CMK (cell line): ENCODE results near the gene SVIL.
"Not testable (repeated sequence)": the region's sequence is repeated elsewhere in the genome, so short reads cannot be mapped to it uniquely, and the experiment has no call there.

Source experiments
- DNase-seq: peaks from one replicate; pipeline ENCODE4 v3.0.0-alpha.2; 2010; ENCODE audit warnings: low read depth

SVIL gene

GRCh38 chr10:29575098-29575455 lies 59.7 kb downstream of the SVIL start:
- DNase-seq = no peak

DNA sequence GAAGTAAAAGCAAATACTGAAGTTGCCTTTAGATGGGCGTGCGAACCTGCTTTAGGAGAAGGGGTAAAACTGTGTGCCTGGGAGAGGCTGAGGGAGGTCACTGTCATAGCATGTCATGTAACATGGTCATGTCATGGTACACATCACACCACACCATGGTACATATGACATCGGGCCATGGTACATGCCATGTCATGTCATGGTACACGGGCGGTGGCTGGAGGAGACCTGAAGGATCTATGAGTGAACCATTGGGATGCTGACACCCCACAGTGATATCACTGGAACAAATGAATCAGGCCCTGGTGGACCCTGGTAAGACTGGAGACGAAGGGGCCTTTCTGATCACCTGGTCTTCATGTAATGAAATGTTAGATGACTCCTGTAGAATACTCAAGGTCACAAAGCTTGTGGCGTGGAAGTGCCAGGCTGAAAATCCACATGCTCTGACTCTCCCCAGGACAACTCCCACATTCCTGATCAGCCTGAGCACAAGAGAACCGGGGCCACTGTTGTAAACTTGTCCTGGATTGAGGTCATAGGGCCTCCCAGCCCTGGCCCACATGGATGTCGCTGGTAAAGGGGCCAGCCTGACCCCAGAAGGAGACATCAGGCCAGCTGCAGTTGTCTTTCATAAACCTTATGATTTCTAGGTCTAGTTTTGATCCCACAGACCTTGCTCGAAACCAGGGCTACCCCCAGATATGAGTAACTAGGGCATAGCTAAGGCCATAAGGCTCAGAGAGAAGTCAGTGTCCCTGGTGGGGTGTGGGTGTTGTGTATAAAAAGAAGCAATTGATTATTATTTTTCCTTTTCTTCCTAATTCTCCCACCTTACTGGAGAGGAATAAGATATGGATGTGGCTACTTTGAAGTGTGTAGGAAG lies 60.3 kb downstream of the SVIL start:
- DNase-seq = not testable (repeated sequence)

DNA sequence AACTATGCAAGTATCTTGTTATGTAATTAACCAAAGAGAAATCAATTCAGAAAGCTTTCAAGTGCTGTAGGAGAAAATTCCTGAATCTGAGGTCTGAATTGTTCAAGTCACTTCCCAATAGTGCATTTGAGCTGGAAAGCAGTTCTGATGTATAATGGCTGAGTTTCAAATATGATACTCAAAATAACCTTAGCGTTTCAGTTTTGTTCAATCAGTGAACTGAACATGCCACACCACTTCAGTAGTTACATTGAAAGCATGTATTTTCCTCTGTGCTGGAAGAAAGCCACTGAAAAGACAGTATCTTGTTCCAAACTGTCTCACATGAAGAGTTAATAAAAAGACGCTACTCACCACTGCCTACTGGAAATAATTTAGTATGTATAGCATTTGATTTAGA lies 64.5 kb downstream of the SVIL start:
- not testable (repeated sequence) for DNase-seq

- no peak for DNase-seq
Observed at GRCh38 chr10:29569795-29570194, 65.0 kb downstream of the SVIL start.

DNA sequence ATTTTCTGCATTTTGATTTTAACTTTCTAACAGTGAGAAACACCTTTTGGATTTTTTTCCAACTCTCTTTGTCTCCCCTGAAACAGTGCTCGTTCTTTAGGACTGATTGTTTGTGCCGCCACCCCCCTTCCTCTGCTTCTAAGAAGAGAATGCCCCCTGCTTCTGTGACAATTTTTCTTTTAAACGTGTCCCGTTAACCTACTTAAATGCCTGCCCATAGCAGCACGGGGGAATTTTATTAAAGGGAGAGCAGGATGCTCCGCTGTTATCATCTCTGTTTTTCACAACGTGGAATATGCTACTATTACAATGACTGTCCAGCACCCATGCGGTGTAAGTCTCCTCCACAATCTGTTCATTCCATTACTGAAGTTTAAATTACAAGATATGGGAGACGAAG lies 67.8 kb downstream of the SVIL start:
- DNase-seq = no peak

DNA sequence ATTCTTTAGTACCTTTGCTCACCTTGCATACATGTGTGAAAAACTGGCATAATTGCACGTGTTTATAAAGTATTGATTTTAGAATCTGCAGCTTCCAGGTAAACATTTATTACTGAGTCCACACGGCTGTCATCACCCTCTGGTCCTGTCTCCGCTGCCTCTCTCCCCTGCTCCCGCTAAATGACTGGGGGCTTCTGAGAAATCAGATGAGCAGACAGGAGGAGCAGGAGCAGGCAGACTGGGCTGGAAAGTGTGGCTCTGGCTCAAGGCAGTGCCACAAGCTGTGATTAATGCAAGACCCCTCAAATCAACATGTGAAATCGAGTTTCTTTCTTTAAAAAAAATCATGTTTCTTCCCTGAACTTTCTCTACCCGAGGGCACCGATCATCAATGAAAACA lies 68.6 kb downstream of the SVIL start:
- DNase-seq = not testable (repeated sequence)

GRCh38 chr10:29563420-29564035 lies 71.2 kb downstream of the SVIL start:
- no peak for DNase-seq

DNA sequence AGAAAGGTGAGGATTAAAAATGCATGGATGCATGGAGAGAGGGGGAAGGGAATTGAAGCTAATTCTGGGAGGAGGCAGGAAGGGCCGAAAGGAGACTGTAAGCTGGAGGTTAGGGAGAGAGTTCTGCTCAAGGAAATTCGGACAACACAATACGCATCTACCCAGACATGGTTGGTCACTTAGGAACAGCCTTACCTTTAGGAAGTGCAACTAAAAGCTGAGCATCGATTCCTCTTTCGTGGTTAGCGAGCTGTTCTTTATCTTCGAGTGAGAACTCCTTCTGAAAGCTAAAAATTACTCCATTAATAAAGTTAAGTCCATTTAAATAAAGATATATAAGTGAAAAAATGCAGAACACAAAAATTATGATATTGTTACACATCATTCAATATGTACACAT lies 71.8 kb downstream of the SVIL start:
- DNase-seq = not testable (repeated sequence)

DNA sequence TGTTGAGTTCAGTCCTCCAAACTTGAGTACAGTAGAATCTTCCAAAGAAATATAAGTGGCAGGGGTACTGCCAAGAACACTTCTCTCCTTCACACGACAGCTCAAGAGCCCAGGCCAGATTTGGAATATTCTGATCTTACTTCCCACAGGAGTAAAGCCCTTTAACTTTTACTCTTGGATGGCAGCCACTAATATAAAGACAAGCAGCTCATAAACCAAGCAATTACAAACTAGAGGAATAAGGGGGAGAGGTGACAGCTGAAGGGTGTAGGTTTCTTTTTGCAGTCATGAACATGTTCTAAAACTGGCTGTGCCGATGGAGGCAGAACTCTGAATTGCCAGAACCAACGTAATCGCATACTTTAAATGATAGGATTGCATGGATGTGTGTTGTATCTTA lies 74.8 kb downstream of the SVIL start:
- DNase-seq = no peak

DNA sequence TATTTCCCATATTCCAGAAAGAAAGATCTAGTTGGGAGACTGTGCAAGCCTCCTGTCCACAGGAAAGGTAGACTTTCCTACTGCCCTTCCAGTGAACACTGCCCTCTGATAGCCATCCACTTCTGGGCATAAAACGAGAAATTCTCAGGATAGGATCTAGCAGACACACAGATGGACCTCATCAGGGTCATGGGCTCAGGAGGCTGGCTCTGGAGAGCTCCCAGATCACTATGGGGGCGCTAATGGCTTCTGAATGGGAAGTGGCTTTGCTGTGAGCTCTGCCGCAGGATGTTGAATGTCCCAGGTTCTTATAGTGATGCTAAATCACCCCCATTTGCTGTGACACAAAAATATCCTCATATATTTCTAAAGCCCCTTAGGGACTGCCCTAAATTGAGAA lies 77.1 kb downstream of the SVIL start:
- DNase-seq = no peak

- DNase-seq = no peak
Observed at GRCh38 chr10:29555746-29556481, 78.9 kb downstream of the SVIL start.

DNA sequence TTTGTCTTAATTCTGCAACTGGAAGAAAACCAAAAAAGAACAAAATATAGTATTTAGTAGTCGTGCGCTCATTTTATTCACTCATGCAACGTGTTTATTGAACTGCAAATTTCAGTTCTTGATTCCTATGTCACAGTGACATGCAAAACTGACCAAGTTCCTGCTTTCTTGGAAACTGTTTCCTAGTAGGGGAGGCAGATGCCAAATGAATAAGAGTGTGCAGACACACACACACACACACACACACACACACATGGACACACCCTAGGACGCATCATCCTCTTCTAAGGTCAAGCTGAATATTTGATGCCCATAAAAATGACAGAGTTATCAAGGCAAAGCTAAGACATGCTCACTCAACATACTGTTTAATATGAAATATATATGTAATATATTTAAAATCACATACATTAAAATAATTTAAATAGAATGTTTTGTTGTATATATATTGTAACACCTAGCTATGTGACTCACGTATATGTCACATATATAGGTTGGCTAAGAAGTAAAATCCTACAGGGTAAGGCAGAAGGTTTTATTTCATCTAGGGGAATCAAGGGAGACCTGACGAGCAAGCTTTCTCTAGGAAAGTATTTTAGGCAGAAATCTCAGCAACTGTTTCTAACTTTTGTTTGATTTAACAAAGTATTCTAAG lies 79.6 kb downstream of the SVIL start:
- no peak for DNase-seq

- DNase-seq = no peak
Observed at GRCh38 chr10:29554660-29555059, 80.1 kb downstream of the SVIL start.

DNA sequence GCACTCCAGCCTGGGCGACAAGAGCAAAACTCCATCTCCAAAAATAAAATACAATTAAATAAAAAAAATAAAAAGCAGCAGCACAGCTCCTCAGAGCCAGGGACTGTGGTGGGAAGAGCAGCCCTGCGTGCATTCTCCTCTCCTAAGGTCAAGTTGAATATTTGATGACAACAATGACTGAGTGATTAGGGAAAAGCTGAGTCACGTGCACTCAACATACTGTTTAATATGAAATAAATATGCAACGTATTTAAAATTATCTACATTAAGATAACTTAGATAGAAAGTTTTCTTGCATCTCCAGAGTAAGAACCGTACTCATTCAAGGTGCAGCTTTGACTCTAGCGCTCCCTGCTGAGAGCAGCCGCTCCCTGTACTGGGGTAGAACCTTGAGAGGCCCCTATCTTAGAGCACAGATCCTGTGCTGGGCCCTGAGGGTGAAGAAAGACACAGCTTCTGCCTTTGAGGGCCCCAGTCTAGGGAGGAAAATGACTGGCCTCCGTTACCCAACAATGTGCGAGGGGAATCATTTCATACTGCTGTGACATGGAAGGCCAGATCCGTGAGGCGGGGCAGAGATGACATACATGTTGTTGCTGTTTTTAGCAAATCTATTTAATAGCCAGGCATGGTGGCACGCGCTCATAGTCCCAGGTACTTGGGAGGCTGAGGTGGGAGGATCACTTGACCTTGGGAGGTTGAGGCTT lies 81.1 kb downstream of the SVIL start:
- DNase-seq = no peak

DNA sequence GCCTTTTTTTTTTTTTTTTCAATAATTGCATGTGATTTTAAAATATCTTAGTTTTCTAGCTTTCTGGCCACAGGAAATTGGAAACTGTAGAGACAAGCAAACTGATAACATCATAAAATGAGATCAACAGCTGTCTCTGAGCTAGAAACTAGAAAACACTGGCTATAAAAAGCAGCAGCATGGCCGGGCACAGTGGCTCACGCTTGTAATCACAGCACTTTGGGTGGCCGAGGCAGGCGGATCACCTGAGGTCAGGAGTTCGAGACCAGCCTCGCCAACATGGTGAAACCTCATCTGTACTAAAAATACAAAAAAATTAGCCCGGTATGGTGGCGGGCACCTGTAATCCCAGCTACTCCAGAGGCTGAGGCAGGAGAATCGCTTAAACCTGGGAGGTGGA lies 81.7 kb downstream of the SVIL start:
- not testable (repeated sequence) for DNase-seq

GRCh38 chr10:29549493-29549892 lies 85.3 kb downstream of the SVIL start:
- not testable (repeated sequence) for DNase-seq

- no peak for DNase-seq
Observed at GRCh38 chr10:29546773-29547313, 87.9 kb downstream of the SVIL start.

- DNase-seq = no peak
Observed at GRCh38 chr10:29545122-29545521, 89.6 kb downstream of the SVIL start.

GRCh38 chr10:29543715-29544114 lies 91.1 kb downstream of the SVIL start:
- no peak for DNase-seq

DNA sequence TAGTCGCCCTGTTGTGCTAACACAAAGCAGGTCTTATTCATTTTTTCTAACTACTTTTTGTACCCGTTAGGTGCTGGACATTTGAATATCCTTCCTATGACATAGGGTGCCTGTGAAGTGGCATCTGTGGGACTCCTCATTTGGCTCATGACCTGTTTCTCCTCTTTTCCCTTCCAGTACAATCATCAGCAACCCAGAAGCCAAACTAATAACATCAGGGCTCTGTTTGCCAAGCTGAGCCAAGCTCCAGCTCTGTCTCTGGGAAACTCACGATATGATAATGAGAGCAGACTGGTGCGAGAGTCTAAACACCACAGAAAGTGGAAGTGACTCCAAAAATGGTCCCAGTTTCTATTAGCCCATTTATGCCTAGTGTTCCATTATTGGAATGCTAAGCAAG lies 92.0 kb downstream of the SVIL start:
- DNase-seq = no peak

DNA sequence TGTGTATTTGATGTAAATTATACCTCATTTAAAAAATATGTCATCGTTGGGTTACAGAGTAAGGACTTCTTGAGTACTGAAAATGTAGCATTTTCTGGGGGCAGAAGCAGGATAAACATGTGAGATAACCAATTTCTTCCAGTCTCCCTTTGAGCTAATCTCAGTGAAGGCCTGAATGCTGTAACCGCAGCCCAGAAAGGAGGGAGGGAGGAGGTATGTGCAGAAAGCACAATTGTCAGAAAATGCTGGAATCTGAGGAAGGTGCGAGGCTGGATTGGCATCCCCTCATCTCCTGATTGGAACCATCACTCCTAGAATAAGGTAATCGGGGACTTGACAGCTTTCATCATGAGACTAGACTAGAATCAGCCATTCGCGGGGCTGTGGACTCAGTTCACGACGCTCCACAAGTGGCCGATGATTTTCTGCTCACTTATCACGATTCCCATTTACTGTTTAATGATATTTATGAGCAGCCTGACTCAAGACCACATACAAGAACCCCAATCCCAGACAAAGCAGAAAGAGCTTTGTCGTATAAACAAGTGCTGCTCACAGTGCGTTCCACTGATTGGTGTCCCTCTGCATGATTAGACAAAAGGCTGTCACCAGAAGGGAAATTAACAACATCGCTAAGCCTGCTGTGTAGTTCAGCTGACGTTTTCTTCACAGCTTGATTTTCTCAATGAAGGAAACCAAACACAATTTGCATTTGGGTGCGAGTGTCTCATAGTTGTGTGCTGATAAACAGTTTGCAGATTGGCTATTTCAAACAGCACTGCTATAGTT lies 93.2 kb downstream of the SVIL start:
- no peak for DNase-seq
